HG03342 (cell line): ENCODE measurements around the gene ARHGAP19.

Source experiments
- ATAC-seq: cut with Tn5 transposase; IDR thresholded peaks from one replicate; pipeline ENCODE4 v1.9.1; 2021; ENCODE audit warnings: mild to moderate bottlenecking, moderate library complexity; ENCODE audit not compliant: unreplicated experiment

The ARHGAP19 gene

GRCh38 chr10:97292097-97292861 lies at the start of gene ARHGAP19:
Gene ARHGAP19, minus strand, starts transcription at chr10:97292637. Its CDS starts 10 bp downstream, at chr10:97292627.
- peak; percentile 95 for ATAC-seq

- no peak for ATAC-seq
Observed at GRCh38 chr10:97341416-97341815, 49.0 kb upstream of the ARHGAP19 start.

- ATAC-seq: no peak
Observed at GRCh38 chr10:97338041-97338440, 45.6 kb upstream of the ARHGAP19 start.

GRCh38 chr10:97336942-97337831 lies 44.8 kb upstream of the ARHGAP19 start:
- no peak for ATAC-seq

- no peak for ATAC-seq
Observed at GRCh38 chr10:97336446-97336845, 44.0 kb upstream of the ARHGAP19 start.

GRCh38 chr10:97336006-97336405 lies 43.6 kb upstream of the ARHGAP19 start:
- no peak for ATAC-seq

GRCh38 chr10:97335188-97335619 lies 42.8 kb upstream of the ARHGAP19 start:
- ATAC-seq: no peak

- ATAC-seq: peak; percentile 79
Observed at GRCh38 chr10:97334370-97335175, 42.1 kb upstream of the ARHGAP19 start, which contains the start of gene FRAT2. Gene FRAT2, minus strand, starts transcription at chr10:97334729. Its CDS starts 157 bp downstream, at chr10:97334572.

- peak; percentile 27 for ATAC-seq
Observed at GRCh38 chr10:97333601-97334369, 41.3 kb upstream of the ARHGAP19 start.

GRCh38 chr10:97333351-97333600 lies 40.8 kb upstream of the ARHGAP19 start:
- ATAC-seq: no peak

- no peak for ATAC-seq
Observed at GRCh38 chr10:97332591-97333350, 40.3 kb upstream of the ARHGAP19 start.

- ATAC-seq: no peak
Observed at GRCh38 chr10:97331153-97331703, 38.8 kb upstream of the ARHGAP19 start.

- ATAC-seq: no peak
Observed at GRCh38 chr10:97329766-97330165, 37.3 kb upstream of the ARHGAP19 start.

GRCh38 chr10:97328646-97329453 lies 36.4 kb upstream of the ARHGAP19 start:
- ATAC-seq: no peak

GRCh38 chr10:97327348-97328294 lies 35.2 kb upstream of the ARHGAP19 start:
- no peak for ATAC-seq

GRCh38 chr10:97325754-97326153 lies 33.3 kb upstream of the ARHGAP19 start:
- ATAC-seq: no peak

- no peak for ATAC-seq
Observed at GRCh38 chr10:97323501-97323900, 31.1 kb upstream of the ARHGAP19 start.
